ENCODE data around the gene P2RX5. TPM values are rescaled to one million over a fixed set of nuclear protein-coding genes. Genes with fewer than 3 reads are reported as not detected.
"Not testable (repeated sequence)": the region's sequence is repeated elsewhere in the genome, so short reads cannot be mapped to it uniquely, and the experiment has no call there.

The P2RX5 gene
- polyA plus RNA-seq, 1 donor: 2.2 TPM

DNA sequence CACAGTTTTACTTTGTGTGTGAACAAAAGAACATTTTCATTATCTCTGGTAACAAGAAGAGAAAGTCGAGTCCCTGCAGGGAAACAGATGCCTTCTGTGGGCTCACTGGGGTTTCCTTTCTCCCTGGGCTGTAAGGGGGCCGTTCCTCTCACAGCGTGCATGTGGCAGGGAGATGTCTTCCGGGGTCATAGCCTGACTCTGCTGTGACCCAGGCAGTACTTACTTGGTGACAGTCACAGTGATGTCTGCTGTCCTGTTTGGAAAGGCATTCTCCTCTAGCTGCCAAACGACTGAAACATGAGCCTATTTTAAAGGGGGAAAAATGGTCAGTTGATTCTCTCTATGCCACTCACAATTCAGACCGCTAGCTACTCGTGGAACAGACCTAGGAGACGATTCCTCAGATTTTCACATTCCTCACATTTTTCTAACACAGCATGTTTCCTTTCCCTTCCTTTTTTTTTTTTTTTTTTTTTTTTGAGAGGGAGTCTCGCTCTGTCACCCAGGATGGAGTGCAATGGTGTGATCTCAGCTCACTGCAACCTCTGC lies 35.0 kb upstream of the P2RX5 start:
- H3K27ac ChIP-seq (ENCODE audit: low read length): no peak overlapping the region
- no peaks in the 10 kb centered on the region for H3K9me3 ChIP-seq (ENCODE audit: control insufficient read depth, low read depth, low read length)
- H3K4me1 ChIP-seq (ENCODE audit: control insufficient read depth, insufficient read depth, low read length): no peaks in the 10 kb centered on the region
- H3K27me3 ChIP-seq (ENCODE audit: control insufficient read depth, insufficient read depth, low read length): no peaks in the 10 kb centered on the region
- H3K36me3 ChIP-seq (ENCODE audit: control insufficient read depth, insufficient read depth, low read length): no peaks in the 10 kb centered on the region
- no peak for DNase-seq
- no peak overlapping the region for H3K4me3 ChIP-seq (ENCODE audit: low read length)
- 80% methylated on average over 3 of the region's 9 CpGs for WGBS (ENCODE audit: insufficient coverage, low lambda C conversion rate)

DNA sequence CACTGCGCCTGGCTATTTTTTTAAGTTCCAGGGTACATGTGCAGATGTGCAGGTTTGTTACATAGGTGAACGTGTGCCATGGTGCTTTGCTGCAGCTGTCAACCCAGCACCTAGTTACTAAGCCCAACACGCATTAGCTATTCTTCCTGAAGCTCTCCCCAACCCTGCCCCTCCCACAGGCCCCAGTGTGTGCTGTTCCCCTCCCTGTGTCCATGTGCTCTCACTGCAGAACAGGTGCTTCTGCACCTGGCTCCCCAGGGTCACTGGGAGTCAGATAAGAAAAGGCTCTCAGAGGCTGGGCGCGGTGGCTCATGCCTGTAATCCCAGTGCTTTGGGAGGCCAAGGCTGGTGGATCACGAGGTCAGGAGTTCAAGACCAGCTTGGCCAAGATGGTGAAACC lies 33.9 kb upstream of the P2RX5 start:
- DNase-seq: peak in 1 of 2 donors; percentile 68
- Histone ChIP-seq H3K27ac (ENCODE audit: low read length) (no peak overlapping the region), H3K4me3 (ENCODE audit: low read length) (no peak overlapping the region), H3K4me1 (ENCODE audit: control insufficient read depth, insufficient read depth, low read length) (peaks cover 1% of the 10 kb centered on the region), H3K36me3 (ENCODE audit: control insufficient read depth, insufficient read depth, low read length) (no peaks in the 10 kb centered on the region), H3K27me3 (ENCODE audit: control insufficient read depth, insufficient read depth, low read length) (no peaks in the 10 kb centered on the region), H3K9me3 (ENCODE audit: control insufficient read depth, low read depth, low read length) (no peaks in the 10 kb centered on the region)
- WGBS (ENCODE audit: insufficient coverage, low lambda C conversion rate): no CpG with 5 or more reads among the region's 6 CpGs

DNA sequence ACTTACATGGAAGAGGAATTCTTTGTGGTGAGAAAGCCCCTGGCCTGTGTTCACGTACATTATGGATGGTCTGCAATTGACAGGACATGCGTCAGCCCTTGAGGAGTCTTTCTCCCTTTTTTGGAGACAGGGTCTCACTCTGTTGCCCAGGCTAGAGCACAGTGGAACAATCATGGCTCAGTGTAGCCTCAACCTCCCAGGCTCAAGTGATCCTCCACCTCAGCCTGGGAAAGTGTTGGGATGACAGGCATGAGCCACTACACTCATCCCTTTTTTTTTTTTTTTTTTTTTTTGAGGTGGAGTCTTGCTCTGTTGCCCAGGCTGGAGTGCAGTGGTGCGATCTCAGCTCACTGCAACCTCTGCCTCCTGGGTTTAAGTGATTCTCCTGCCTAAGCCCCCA lies 32.1 kb upstream of the P2RX5 start:
- not testable (repeated sequence) for H3K27ac ChIP-seq (ENCODE audit: low read length); DNase-seq
- no CpG with 5 or more reads among the region's 3 CpGs for WGBS (ENCODE audit: insufficient coverage, low lambda C conversion rate)

DNA sequence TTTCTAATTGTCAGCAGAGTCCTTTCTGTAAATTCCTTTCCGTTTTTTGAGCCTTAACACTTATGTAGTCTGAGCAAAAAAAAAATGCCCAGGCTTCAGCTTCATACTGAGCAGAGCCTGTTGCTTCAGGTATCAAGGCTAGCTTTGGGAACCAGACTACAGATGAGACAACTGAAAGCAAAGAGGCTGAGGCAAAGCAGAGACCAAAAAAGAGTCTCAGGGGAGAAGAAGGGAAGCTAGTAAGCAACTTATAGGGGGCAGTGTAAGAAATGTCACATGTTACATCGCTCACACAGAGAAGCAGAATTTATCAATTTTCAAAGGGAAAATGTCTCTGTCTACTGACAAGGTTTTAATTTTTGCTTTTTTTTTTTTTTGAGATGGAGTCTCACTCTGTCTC lies 31.1 kb upstream of the P2RX5 start:
- WGBS (ENCODE audit: insufficient coverage, low lambda C conversion rate): 33% methylated on average over 1 of the region's 2 CpGs
- DNase-seq: no peak
- H3K36me3 ChIP-seq (ENCODE audit: control insufficient read depth, insufficient read depth, low read length): no peaks in the 10 kb centered on the region
- no peaks in the 10 kb centered on the region for H3K27me3 ChIP-seq (ENCODE audit: control insufficient read depth, insufficient read depth, low read length)
- H3K27ac ChIP-seq (ENCODE audit: low read length): no peak overlapping the region
- no peaks in the 10 kb centered on the region for H3K9me3 ChIP-seq (ENCODE audit: control insufficient read depth, low read depth, low read length)
- H3K4me3 ChIP-seq (ENCODE audit: low read length): no peak overlapping the region
- H3K4me1 ChIP-seq (ENCODE audit: control insufficient read depth, insufficient read depth, low read length): peaks cover 12% of the 10 kb centered on the region

More for the DNA sequence above, 32.1 kb upstream of the P2RX5 start:
- not testable (repeated sequence) for H3K36me3 ChIP-seq (ENCODE audit: control insufficient read depth, insufficient read depth, low read length); H3K4me3 ChIP-seq (ENCODE audit: low read length); H3K9me3 ChIP-seq (ENCODE audit: control insufficient read depth, low read depth, low read length); H3K27me3 ChIP-seq (ENCODE audit: control insufficient read depth, insufficient read depth, low read length); H3K4me1 ChIP-seq (ENCODE audit: control insufficient read depth, insufficient read depth, low read length)

DNA sequence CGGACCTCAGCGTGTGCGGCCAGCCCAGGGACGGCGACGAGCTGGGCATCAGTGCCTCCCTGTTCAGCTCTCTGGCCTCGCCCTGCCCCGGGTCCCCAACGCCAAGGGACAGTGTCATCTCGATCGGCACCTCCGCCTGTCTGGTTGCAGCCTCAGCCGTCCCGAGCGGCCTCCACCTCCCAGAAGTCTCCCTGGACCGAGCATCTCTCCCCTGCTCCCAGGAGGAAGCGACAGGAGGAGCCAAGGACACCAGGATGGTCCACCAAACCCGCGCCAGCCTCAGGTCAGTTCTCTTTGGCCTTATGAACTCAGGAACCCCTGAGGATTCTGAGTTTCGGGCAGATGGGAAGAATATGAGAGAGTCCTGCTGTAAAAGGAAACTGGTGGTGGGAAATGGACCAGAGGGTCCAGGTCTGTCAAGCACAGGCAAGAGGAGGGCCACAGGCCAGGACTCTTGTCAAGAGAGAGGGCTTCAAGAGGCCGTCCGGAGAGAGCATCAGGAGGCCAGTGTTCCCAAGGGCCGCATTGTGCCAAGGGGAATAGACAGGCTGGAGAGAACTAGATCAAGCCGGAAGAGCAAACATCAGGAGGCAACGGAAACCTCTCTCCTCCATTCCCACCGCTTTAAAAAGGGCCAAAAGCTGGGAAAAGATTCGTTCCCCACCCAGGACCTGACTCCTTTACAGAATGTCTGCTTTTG lies 28.6 kb upstream of the P2RX5 start:
- WGBS (ENCODE audit: insufficient coverage, low lambda C conversion rate): 55% methylated on average over 3 of the region's 27 CpGs
- DNase-seq: no peak

DNA sequence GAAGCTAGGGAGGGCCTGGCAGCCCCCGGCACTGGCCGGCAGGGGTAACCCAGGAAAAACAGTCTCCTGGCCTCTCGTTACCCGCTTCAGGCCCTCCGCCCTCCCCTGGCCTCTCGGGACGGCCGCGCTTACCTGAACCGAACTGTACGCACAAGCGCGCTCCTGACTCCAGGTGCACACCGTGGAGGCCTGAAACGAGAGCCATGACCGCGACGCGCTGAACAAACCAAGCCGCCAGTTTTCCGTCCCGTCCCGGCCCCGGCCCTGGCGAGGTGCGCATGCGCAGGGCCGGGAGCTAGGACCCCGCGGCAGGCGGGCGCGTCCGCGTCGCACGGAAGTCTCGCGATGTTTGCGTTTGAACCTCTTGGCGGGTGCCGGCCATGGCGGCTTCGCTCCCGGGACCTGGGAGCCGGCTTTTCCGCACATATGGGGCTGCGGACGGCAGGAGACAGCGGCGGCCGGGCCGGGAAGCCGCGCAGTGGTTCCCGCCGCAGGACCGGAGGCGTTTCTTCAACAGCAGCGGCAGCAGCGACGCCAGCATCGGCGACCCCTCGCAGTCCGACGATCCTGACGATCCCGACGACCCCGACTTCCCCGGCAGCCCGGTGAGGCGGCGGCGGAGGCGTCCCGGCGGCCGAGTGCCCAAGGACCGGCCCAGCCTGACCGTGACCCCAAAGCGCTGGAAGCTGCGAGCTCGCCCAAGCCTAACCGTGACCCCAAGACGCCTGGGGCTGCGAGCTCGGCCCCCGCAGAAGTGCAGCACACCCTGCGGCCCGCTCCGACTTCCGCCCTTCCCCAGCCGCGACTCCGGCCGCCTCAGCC lies 27.8 kb upstream of the P2RX5 start, which contains the start of gene HASPIN:
Gene HASPIN (plus strand): TSS at position 348 of the 822 bp plus-strand sequence. CDS start 33 bp downstream, at position 381.
- H3K9me3 ChIP-seq (ENCODE audit: control insufficient read depth, low read depth, low read length): no peaks in the 10 kb centered on the region
- DNase-seq: peak; percentile 84 to 89
- no peaks in the 10 kb centered on the region for H3K36me3 ChIP-seq (ENCODE audit: control insufficient read depth, insufficient read depth, low read length)
- H3K4me1 ChIP-seq (ENCODE audit: control insufficient read depth, insufficient read depth, low read length): peaks cover 33% of the 10 kb centered on the region
- peak within 1 kb of the TSS; percentile 98 for H3K4me3 ChIP-seq (ENCODE audit: low read length)
- H3K27ac ChIP-seq (ENCODE audit: low read length): peak within 1 kb of the TSS; percentile 94
- no peaks in the 10 kb centered on the region for H3K27me3 ChIP-seq (ENCODE audit: control insufficient read depth, insufficient read depth, low read length)
- no CpG with 5 or more reads among the region's 98 CpGs for WGBS (ENCODE audit: insufficient coverage, low lambda C conversion rate)

More for the DNA sequence above, 28.6 kb upstream of the P2RX5 start:
- peak overlapping the region; percentile 98 for H3K4me3 ChIP-seq (ENCODE audit: low read length)
- no peaks in the 10 kb centered on the region for H3K36me3 ChIP-seq (ENCODE audit: control insufficient read depth, insufficient read depth, low read length)
- no peaks in the 10 kb centered on the region for H3K9me3 ChIP-seq (ENCODE audit: control insufficient read depth, low read depth, low read length)
- peaks cover 32% of the 10 kb centered on the region for H3K4me1 ChIP-seq (ENCODE audit: control insufficient read depth, insufficient read depth, low read length)
- H3K27me3 ChIP-seq (ENCODE audit: control insufficient read depth, insufficient read depth, low read length): no peaks in the 10 kb centered on the region
- no peak overlapping the region for H3K27ac ChIP-seq (ENCODE audit: low read length)

DNA sequence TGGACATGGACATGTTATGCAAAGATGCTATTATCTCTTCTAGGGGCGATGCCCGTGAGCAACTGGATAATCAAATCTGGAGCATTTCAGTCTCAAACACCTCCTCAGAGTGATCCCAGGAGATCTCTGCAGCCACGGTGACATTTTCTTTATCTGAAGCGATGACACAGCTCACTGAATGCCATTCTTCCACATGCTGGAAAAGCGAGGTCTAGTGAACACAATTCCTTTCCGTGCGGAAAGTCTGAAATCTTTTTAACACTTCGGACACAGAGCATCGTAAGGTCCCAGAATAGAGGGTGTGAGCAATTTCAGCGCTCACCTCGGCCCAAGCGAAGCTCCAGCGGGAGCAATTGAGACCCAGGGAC lies 27.2 kb upstream of the P2RX5 start:
- Histone ChIP-seq H3K4me1 (ENCODE audit: control insufficient read depth, insufficient read depth, low read length) (peaks cover 33% of the 10 kb centered on the region), H3K9me3 (ENCODE audit: control insufficient read depth, low read depth, low read length) (no peaks in the 10 kb centered on the region), H3K27ac (ENCODE audit: low read length) (peak overlapping the region; percentile 94), H3K36me3 (ENCODE audit: control insufficient read depth, insufficient read depth, low read length) (peaks cover 2% of the 10 kb centered on the region), H3K4me3 (ENCODE audit: low read length) (peak overlapping the region; percentile 98), H3K27me3 (ENCODE audit: control insufficient read depth, insufficient read depth, low read length) (no peaks in the 10 kb centered on the region)
- no CpG with 5 or more reads among the region's 13 CpGs for WGBS (ENCODE audit: insufficient coverage, low lambda C conversion rate)
- DNase-seq: no peak

DNA sequence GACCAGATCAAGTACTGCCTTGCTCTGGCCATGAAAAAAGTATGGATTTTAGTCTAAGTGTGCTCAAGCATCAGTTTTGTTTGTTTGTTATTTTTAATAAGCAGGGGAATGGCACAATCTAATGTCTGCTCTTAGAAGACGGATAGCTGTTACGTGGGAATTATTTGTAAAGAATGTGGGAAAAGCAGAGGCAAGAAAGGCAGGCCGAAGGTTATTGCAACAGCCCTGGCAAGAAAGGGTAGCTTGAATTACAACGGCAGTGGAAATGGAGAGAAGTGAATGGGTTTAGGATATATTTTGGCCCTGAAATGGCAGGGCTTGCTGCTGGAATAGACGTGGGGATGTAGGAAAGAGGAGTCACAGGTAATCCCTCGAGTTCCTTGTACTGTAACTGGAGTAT lies 26.8 kb upstream of the P2RX5 start:
- Histone ChIP-seq H3K27ac (ENCODE audit: low read length) (peak overlapping the region; percentile 94), H3K4me1 (ENCODE audit: control insufficient read depth, insufficient read depth, low read length) (peaks cover 36% of the 10 kb centered on the region), H3K36me3 (ENCODE audit: control insufficient read depth, insufficient read depth, low read length) (peaks cover 6% of the 10 kb centered on the region), H3K9me3 (ENCODE audit: control insufficient read depth, low read depth, low read length) (no peaks in the 10 kb centered on the region), H3K27me3 (ENCODE audit: control insufficient read depth, insufficient read depth, low read length) (no peaks in the 10 kb centered on the region), H3K4me3 (ENCODE audit: low read length) (peak overlapping the region; percentile 98)
- DNase-seq: no peak
- WGBS (ENCODE audit: insufficient coverage, low lambda C conversion rate): 22% methylated on average over 5 of the region's 6 CpGs

DNA sequence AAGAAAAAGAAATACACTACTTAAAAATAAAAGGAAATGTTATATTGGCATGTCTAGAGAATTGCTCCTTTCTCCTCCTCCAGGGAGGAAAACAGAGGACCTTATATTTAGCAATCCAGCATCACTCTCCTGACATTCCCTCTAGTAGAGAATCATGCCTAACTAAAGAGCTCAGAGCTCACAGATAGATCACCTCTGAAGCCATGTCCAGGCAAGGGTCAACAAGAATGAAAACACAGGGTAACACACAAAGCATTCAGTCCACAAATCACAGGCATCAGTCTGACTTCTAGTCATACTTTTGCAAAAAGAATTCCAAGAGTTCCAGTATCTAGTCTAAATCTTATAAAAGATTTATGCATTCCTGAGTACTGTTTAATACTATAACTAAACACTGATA lies 23.3 kb upstream of the P2RX5 start:
- Histone ChIP-seq H3K27me3 (ENCODE audit: control insufficient read depth, insufficient read depth, low read length) (no peaks in the 10 kb centered on the region), H3K36me3 (ENCODE audit: control insufficient read depth, insufficient read depth, low read length) (peaks cover 38% of the 10 kb centered on the region), H3K4me1 (ENCODE audit: control insufficient read depth, insufficient read depth, low read length) (peaks cover 29% of the 10 kb centered on the region), H3K4me3 (ENCODE audit: low read length) (no peak overlapping the region), H3K27ac (ENCODE audit: low read length) (peak overlapping the region; percentile 78), H3K9me3 (ENCODE audit: control insufficient read depth, low read depth, low read length) (no peaks in the 10 kb centered on the region)
- DNase-seq: no peak

DNA sequence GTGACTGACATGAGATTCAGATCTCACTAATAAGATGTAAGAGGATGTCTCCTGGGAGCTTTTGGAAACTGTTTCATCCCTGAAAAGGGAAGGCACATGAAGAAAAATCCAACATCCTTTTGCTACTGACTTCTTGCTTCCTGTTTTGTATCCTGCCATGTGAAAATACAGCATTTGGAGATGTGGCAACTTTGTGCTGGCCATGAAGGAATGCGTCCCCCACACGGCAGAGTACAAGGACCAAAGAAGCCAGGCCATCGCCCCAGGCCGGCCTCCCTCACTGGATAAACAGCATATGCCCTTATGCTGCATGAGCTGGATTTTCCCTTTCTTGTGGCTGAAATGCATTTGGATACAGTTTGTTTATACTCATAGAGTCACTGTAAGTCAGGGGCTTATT lies 22.2 kb upstream of the P2RX5 start:
- H3K4me1 ChIP-seq (ENCODE audit: control insufficient read depth, insufficient read depth, low read length): peaks cover 29% of the 10 kb centered on the region
- H3K27ac ChIP-seq (ENCODE audit: low read length): no peak overlapping the region
- no peak for DNase-seq
- WGBS (ENCODE audit: insufficient coverage, low lambda C conversion rate): no CpG with 5 or more reads among the region's 4 CpGs
- H3K9me3 ChIP-seq (ENCODE audit: control insufficient read depth, low read depth, low read length): no peaks in the 10 kb centered on the region
- H3K36me3 ChIP-seq (ENCODE audit: control insufficient read depth, insufficient read depth, low read length): peaks cover 39% of the 10 kb centered on the region
- H3K27me3 ChIP-seq (ENCODE audit: control insufficient read depth, insufficient read depth, low read length): no peaks in the 10 kb centered on the region
- H3K4me3 ChIP-seq (ENCODE audit: low read length): no peak overlapping the region
